ENCODE data around the gene ERN1.

The ERN1 gene

DNA sequence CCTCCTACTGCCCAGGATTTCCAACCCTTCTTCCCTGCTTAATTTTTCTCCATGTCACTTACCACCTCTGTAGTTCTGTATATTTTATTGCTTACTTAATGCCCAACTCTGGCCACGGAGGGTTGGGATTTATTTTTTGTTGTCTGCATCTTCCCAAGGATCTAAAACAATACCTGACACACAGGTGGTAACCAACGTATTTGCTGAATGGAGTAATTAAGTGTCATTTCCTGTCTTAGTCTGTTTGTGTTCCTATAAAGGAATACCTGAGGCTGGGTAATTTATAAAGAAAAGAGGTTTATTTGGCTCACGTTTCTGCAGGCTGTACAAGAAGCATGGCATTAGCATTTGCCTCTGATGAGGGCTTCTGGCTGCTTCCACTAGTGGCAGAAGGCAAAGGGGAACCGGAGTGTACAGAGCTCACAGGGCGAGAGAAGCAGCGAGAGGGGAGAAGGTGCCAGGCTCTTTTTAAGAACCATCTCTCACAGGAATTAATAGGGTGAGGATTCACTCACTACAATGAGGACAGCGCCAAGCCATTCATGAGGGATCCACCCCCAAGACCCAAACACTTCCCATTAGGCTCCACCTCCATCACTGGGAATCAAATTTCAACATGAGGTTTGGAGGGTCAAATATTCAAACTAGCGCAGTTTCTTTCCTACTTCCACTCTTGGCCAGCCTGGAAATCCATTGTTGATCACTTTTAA, 44.8 kb downstream of the ERN1 start:
- no peak for DNase-seq (ENCODE audit: low read depth in 2 of 2)

- no peak for DNase-seq (ENCODE audit: low read depth in 2 of 2)
These were observed 45.6 kb downstream of the ERN1 start for GRCh38 chr17:64084086-64084939.

GRCh38 chr17:64083563-64084085, 46.3 kb downstream of the ERN1 start:
- DNase-seq (ENCODE audit: low read depth in 2 of 2) = no peak

- no peak for DNase-seq (ENCODE audit: low read depth in 2 of 2)
These were observed 46.9 kb downstream of the ERN1 start for GRCh38 chr17:64083093-64083492.

GRCh38 chr17:64081802-64082799, 47.8 kb downstream of the ERN1 start:
- DNase-seq (ENCODE audit: low read depth in 2 of 2) = no peak

DNA sequence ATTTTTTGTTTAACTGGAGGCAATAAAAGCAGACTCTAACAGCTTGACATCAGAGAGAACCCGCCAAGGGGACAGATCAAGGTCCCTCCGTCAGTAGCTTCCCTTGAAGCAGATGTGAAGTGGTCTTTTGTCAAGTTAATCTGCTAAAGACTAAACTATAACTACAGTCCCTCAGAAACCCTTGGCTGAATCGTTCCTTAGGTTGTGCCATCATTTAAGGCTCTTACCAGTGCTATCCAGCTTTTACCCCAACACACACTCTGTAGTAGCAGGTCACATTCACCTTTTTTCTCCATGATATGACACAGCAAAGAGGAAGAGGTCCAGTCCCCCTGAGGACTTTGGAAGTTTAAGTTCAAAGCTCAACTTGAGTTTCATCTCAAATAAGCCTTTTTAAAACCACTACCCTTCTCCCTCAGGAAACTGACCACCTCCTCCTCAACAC, 49.7 kb downstream of the ERN1 start:
- DNase-seq (ENCODE audit: low read depth in 2 of 2) = no peak

- no peak for DNase-seq (ENCODE audit: low read depth in 2 of 2)
These were observed 52.6 kb downstream of the ERN1 start for GRCh38 chr17:64077379-64077778.

GRCh38 chr17:64075913-64076312, 54.0 kb downstream of the ERN1 start:
- DNase-seq (ENCODE audit: low read depth in 2 of 2) = no peak

DNA sequence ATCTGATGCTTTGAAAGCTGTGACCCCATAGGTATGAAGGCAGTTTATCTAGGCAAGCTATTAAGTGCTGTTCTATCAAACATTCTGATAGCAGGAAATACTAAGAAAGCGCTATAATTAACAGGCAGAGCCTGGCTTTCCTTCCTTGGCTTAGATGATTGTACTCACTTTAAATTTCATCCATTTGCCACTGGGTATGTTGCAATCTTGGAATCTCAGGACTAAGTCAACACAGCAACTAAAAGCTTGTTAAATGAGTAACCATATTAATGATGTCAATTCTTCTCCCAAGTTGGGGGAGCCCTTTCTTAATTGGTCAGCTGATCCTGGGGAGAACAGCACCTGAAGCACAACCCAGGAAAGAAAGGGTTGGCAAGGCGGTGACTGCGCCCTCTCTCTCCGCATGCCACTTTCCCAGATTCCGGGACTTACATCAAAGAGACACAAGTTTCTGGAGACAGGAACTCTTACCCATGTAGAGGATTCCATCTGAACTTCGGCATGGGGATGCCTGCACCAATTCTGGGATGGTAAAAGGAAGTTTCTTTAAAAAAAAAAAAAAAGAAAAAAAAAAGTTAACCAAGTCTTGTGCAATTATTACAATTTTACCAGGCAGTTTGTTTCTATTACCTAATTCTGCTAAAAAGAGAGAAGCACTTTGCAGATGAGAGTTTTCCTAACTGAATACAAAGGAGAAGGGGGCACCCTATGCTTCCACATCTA, 55.1 kb downstream of the ERN1 start:
- DNase-seq (ENCODE audit: low read depth in 2 of 2) = no peak

GRCh38 chr17:64073771-64074703, 55.9 kb downstream of the ERN1 start:
- DNase-seq (ENCODE audit: low read depth in 2 of 2) = no peak

DNA sequence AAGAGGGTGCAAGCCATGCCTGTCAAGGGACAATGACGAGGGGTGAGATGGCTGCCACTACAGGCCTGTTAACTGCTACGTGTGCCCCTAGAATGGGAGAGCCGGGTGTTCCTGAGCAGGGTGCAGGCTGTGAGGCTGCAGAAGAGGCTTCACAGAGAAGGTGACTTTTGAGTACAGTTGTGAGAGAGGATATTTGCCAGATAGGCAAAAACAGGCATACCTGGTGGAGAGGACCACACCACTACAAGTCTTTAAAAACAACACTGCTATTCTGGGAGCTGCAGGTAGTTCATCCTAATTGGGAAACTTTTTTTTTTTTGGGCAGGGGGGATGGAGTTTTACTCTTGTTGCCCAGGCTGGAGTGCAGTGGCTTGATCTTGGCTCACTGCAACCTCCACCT, 58.8 kb downstream of the ERN1 start:
- DNase-seq (ENCODE audit: low read depth in 2 of 2) = no peak

DNA sequence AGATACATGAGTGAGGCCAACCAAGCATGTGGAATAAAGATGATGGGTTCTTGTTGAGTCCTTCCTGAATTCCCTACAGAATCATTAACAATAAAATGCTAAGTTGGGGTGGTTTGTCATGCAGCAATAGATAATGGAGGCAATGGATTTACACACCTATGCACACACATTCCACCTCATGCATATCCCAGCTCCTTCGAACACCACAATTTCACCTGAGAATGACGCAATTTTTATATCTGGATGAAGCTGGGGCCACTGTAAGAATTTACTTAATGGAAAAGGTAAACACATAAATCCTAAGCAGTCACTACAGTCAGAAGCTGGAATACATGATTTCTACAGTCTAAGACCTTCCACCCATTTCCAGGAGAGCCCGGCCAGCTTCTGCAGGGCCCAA, 59.7 kb downstream of the ERN1 start:
- DNase-seq (ENCODE audit: low read depth in 2 of 2) = no peak

GRCh38 chr17:64069143-64069542, 60.8 kb downstream of the ERN1 start:
- no peak for DNase-seq (ENCODE audit: low read depth in 2 of 2)

- DNase-seq (ENCODE audit: low read depth in 2 of 2) = no peak
These were observed 62.3 kb downstream of the ERN1 start for GRCh38 chr17:64067657-64068056.

DNA sequence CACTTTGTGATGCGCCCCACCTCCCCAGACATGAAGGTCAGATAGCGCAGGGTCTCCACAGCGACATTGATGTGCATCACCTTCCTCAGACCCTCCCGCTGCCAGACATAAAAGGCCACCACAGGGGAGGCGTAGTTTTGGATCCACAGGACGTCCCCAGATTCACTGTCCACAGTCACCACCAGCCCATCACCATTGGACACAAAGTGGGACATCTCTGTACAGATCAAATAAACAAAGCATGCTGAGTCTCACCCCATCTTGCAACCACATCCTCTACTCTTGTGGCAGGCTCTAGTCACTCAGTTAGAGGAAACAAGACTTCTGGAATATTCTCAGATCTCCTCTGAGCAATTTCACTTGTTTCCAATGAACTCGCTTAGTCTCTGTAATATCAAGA, 63.2 kb downstream of the ERN1 start:
- DNase-seq (ENCODE audit: low read depth in 2 of 2) = no peak

GRCh38 chr17:64065161-64065560, 64.8 kb downstream of the ERN1 start:
- DNase-seq (ENCODE audit: low read depth in 2 of 2) = no peak

DNA sequence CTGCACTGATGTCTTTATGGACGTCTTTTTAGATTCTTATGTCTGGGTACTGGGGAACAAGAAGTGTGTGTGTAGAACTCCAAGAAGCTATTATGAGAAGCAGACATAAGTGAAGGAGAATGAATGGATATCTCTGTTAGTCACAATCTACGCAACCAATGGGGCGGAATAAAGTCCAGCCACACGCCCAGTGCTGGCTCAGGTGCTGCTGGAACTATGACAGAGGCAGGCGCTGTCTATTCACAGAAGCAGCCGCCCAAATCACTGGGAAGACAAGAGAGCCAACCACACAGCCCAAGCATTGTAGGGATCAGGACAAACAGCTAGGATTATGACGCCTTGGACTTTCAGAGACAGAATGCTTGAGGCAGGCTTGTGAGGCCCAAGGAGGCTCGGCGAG, 65.6 kb downstream of the ERN1 start:
- no peak for DNase-seq (ENCODE audit: low read depth in 2 of 2)

DNA sequence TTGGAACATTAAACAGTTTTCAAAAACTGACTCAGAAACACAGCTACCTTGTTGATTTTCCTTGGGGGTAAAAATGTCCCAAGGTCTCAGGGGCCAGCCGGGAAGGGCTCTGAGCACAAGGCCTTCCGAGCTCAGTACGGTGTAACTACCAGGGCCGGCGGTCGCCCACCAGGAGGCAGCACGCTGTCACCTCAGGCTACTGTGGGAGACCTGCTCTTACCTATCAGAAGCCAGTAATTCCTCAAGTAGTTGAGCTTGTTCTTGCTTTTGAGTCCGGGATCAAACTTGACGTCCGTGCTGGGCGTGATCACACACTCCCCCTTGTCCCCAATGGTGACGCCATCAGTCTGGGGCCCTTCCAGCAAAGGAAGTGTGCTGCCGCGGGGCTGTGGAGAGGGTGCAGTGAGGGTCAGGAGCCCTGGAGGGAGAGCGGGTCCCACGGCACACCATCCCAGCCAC, 66.1 kb downstream of the ERN1 start:
- no peak for DNase-seq (ENCODE audit: low read depth in 2 of 2)

- DNase-seq (ENCODE audit: low read depth in 2 of 2) = no peak
These were observed 66.9 kb downstream of the ERN1 start for GRCh38 chr17:64063088-64063487.

All from stimulated activated CD8-positive, alpha-beta memory T cell treated with anti-CD3 and anti-CD28 coated beads, Interleukin-15, amount 100 ng/mL, for 4 hours (primary cell).